Karpas-422 (cell line): ENCODE results near the gene CLDN24. TPM values are rescaled to one million over a fixed set of nuclear protein-coding genes. Genes with fewer than 3 reads are reported as not detected.

Experiments
- DNase-seq: peaks from one replicate; pipeline ENCODE4 v3.0.0-alpha.2; 2015
- H2AFZ ChIP-seq: fragments of 200-600 bp; sonication (generic); 2 replicates; pipeline ENCODE4 v1.6.1; 2014; ENCODE audit warnings: antibody characterized with exemption, low read length, mixed read lengths
- H3K27ac ChIP-seq: fragments of 200-600 bp; sonication (generic); 2 replicates; pipeline ENCODE4 v1.5.1; 2014; ENCODE audit warnings: mild to moderate bottlenecking, low read length, moderate library complexity
- H3K27me3 ChIP-seq: fragments of 200-600 bp; sonication (generic); 2 replicates; pipeline ENCODE4 v1.6.1; 2014; ENCODE audit warnings: low read length, mixed read lengths
- H3K36me3 ChIP-seq: fragments of 200-600 bp; sonication (generic); 2 replicates; pipeline ENCODE4 v1.6.1; 2014; ENCODE audit warnings: low read length, mixed read lengths; ENCODE audit not compliant: insufficient read depth
- H3K4me1 ChIP-seq: fragments of 200-600 bp; sonication (generic); 2 replicates; pipeline ENCODE4 v1.6.1; 2014; ENCODE audit warnings: mild to moderate bottlenecking, low read length, mixed read lengths
- H3K4me2 ChIP-seq: fragments of 200-600 bp; sonication (generic); 2 replicates; pipeline ENCODE4 v1.6.1; 2014; ENCODE audit warnings: low read length, low read depth, mild to moderate bottlenecking; ENCODE audit not compliant: poor library complexity, severe bottlenecking
- H3K4me3 ChIP-seq: fragments of 200-600 bp; sonication (generic); 2 replicates; pipeline ENCODE4 v1.5.1; 2014; ENCODE audit warnings: mild to moderate bottlenecking, antibody characterized with exemption, low read length, mixed read lengths
- H3K79me2 ChIP-seq: fragments of 200-600 bp; sonication (generic); 2 replicates; pipeline ENCODE4 v1.6.1; 2014; ENCODE audit warnings: mild to moderate bottlenecking, low read length, mixed read lengths
- H3K9ac ChIP-seq: fragments of 200-600 bp; sonication (generic); 2 replicates; pipeline ENCODE4 v1.6.0; 2014; ENCODE audit warnings: low read length
- H3K9me2 ChIP-seq: fragments of 200-600 bp; sonication (generic), shearing (Covaris generic); replicated peaks from 2 replicates; pipeline ENCODE4 v1.6.0; 2014; ENCODE audit warnings: mild to moderate bottlenecking, low read length, moderate library complexity; ENCODE audit not compliant: insufficient read depth
- H3K9me3 ChIP-seq: fragments of 300-700, 200-600 bp; sonication (generic); 2 replicates; pipeline ENCODE4 v1.6.1; 2014; ENCODE audit warnings: low read length, mixed read lengths
- H4K20me1 ChIP-seq: fragments of 200-600 bp; sonication (generic); 2 replicates; pipeline ENCODE4 v1.6.1; 2014; ENCODE audit warnings: mild to moderate bottlenecking, antibody characterized with exemption, low read length, low read depth; ENCODE audit not compliant: insufficient read depth
- total RNA-seq: library from RNA; depleted of rRNA; stranded (reverse); fragments of >200 nt; shearing (Covaris generic); gene quantifications from 2 replicates; pipeline ENCODE4 v1.2.3, GENCODE V29; 2014; ENCODE audit warnings: low replicate concordance

Gene CLDN24
- total RNA-seq, 1 experiment from 2014 or later: not detected

- no peak for DNase-seq
These were observed 15.4 kb downstream of the CLDN24 start for GRCh38 chr4:183306811-183307210.

GRCh38 chr4:183304538-183304937, 17.7 kb downstream of the CLDN24 start:
- Histone ChIP-seq H3K4me1 (no peaks in the 10 kb centered on the region), H3K79me2 (no peaks in the 10 kb centered on the region), H3K36me3 (no peaks in the 10 kb centered on the region)

More at GRCh38 chr4:183306811-183307210, 15.4 kb downstream of the CLDN24 start:
- no peaks in the 10 kb centered on the region for H3K9me3 ChIP-seq
- H3K36me3 ChIP-seq: no peaks in the 10 kb centered on the region
- H3K27ac ChIP-seq: no peak overlapping the region
- no peaks in the 10 kb centered on the region for H3K9me2 ChIP-seq
- no peaks in the 10 kb centered on the region for H3K79me2 ChIP-seq
- no peak overlapping the region for H2AFZ ChIP-seq
- no peaks in the 10 kb centered on the region for H4K20me1 ChIP-seq
- H3K4me3 ChIP-seq: no peak overlapping the region
- H3K9ac ChIP-seq: no peak overlapping the region
- no peaks in the 10 kb centered on the region for H3K27me3 ChIP-seq
- H3K4me1 ChIP-seq: no peaks in the 10 kb centered on the region
- no peak overlapping the region for H3K4me2 ChIP-seq

GRCh38 chr4:183304067-183304466, 18.2 kb downstream of the CLDN24 start:
- no peak for DNase-seq
- Histone ChIP-seq H3K4me3 (no peak overlapping the region), H3K9me2 (no peaks in the 10 kb centered on the region), H4K20me1 (no peaks in the 10 kb centered on the region), H3K9ac (no peak overlapping the region), H2AFZ (no peak overlapping the region), H3K27ac (no peak overlapping the region), H3K36me3 (no peaks in the 10 kb centered on the region), H3K4me1 (no peaks in the 10 kb centered on the region), H3K9me3 (no peaks in the 10 kb centered on the region), H3K4me2 (no peak overlapping the region), H3K27me3 (no peaks in the 10 kb centered on the region), H3K79me2 (no peaks in the 10 kb centered on the region)

More at GRCh38 chr4:183304538-183304937, 17.7 kb downstream of the CLDN24 start:
- Histone ChIP-seq H2AFZ (no peak overlapping the region), H3K9ac (no peak overlapping the region), H3K27ac (no peak overlapping the region), H3K4me3 (no peak overlapping the region), H4K20me1 (no peaks in the 10 kb centered on the region), H3K9me3 (no peaks in the 10 kb centered on the region), H3K27me3 (no peaks in the 10 kb centered on the region), H3K9me2 (no peaks in the 10 kb centered on the region), H3K4me2 (no peak overlapping the region)
- DNase-seq: no peak

GRCh38 chr4:183303301-183303700, 18.9 kb downstream of the CLDN24 start:
- no peak overlapping the region for H3K4me3 ChIP-seq
- H3K79me2 ChIP-seq: no peaks in the 10 kb centered on the region
- H2AFZ ChIP-seq: no peak overlapping the region
- no peaks in the 10 kb centered on the region for H3K4me1 ChIP-seq
- H3K27ac ChIP-seq: no peak overlapping the region
- DNase-seq: no peak
- H4K20me1 ChIP-seq: no peaks in the 10 kb centered on the region
- no peaks in the 10 kb centered on the region for H3K27me3 ChIP-seq
- no peaks in the 10 kb centered on the region for H3K9me2 ChIP-seq
- no peaks in the 10 kb centered on the region for H3K9me3 ChIP-seq
- no peak overlapping the region for H3K4me2 ChIP-seq
- no peak overlapping the region for H3K9ac ChIP-seq
- H3K36me3 ChIP-seq: no peaks in the 10 kb centered on the region

- H3K36me3 ChIP-seq: no peaks in the 10 kb centered on the region
- no peak for DNase-seq
- H3K9me2 ChIP-seq: no peaks in the 10 kb centered on the region
- no peaks in the 10 kb centered on the region for H3K4me1 ChIP-seq
- no peak overlapping the region for H3K9ac ChIP-seq
- H3K4me2 ChIP-seq: no peak overlapping the region
- no peak overlapping the region for H3K27ac ChIP-seq
- no peak overlapping the region for H2AFZ ChIP-seq
- no peaks in the 10 kb centered on the region for H4K20me1 ChIP-seq
- H3K27me3 ChIP-seq: no peaks in the 10 kb centered on the region
- H3K4me3 ChIP-seq: no peak overlapping the region
- H3K79me2 ChIP-seq: no peaks in the 10 kb centered on the region
- H3K9me3 ChIP-seq: no peaks in the 10 kb centered on the region
These were observed 21.6 kb downstream of the CLDN24 start for GRCh38 chr4:183300655-183301054.

- Histone ChIP-seq H3K36me3 (no peaks in the 10 kb centered on the region), H2AFZ (no peak overlapping the region), H3K4me1 (no peaks in the 10 kb centered on the region), H3K27me3 (no peaks in the 10 kb centered on the region), H4K20me1 (no peaks in the 10 kb centered on the region), H3K4me2 (no peak overlapping the region), H3K79me2 (no peaks in the 10 kb centered on the region), H3K9me3 (no peaks in the 10 kb centered on the region), H3K27ac (no peak overlapping the region), H3K9me2 (no peaks in the 10 kb centered on the region), H3K4me3 (no peak overlapping the region), H3K9ac (no peak overlapping the region)
- no peak for DNase-seq
These were observed 22.2 kb downstream of the CLDN24 start for GRCh38 chr4:183300070-183300469.

GRCh38 chr4:183299464-183299863, 22.8 kb downstream of the CLDN24 start:
- Histone ChIP-seq H3K4me3 (no peak overlapping the region), H3K4me1 (no peaks in the 10 kb centered on the region), H3K9me2 (no peaks in the 10 kb centered on the region), H3K9me3 (no peaks in the 10 kb centered on the region), H4K20me1 (no peaks in the 10 kb centered on the region), H3K36me3 (no peaks in the 10 kb centered on the region), H3K27ac (no peak overlapping the region), H3K27me3 (no peaks in the 10 kb centered on the region), H2AFZ (no peak overlapping the region), H3K79me2 (no peaks in the 10 kb centered on the region), H3K9ac (no peak overlapping the region), H3K4me2 (no peak overlapping the region)
- DNase-seq: no peak

- no peak overlapping the region for H2AFZ ChIP-seq
- no peaks in the 10 kb centered on the region for H3K79me2 ChIP-seq
- H3K36me3 ChIP-seq: no peaks in the 10 kb centered on the region
- no peaks in the 10 kb centered on the region for H3K27me3 ChIP-seq
- DNase-seq: no peak
- H3K4me3 ChIP-seq: no peak overlapping the region
- no peaks in the 10 kb centered on the region for H4K20me1 ChIP-seq
- H3K27ac ChIP-seq: no peak overlapping the region
- no peaks in the 10 kb centered on the region for H3K9me2 ChIP-seq
- no peaks in the 10 kb centered on the region for H3K9me3 ChIP-seq
- H3K9ac ChIP-seq: no peak overlapping the region
- H3K4me1 ChIP-seq: no peaks in the 10 kb centered on the region
- no peak overlapping the region for H3K4me2 ChIP-seq
These were observed 24.6 kb downstream of the CLDN24 start for GRCh38 chr4:183297675-183298074.

- Histone ChIP-seq H3K4me1 (no peaks in the 10 kb centered on the region), H3K9me3 (no peaks in the 10 kb centered on the region), H3K27me3 (no peaks in the 10 kb centered on the region), H2AFZ (no peak overlapping the region), H3K4me2 (no peak overlapping the region), H3K9ac (no peak overlapping the region), H3K27ac (no peak overlapping the region), H3K79me2 (no peaks in the 10 kb centered on the region), H3K9me2 (no peaks in the 10 kb centered on the region), H4K20me1 (no peaks in the 10 kb centered on the region), H3K36me3 (no peaks in the 10 kb centered on the region), H3K4me3 (no peak overlapping the region)
- no peak for DNase-seq
These were observed 26.5 kb downstream of the CLDN24 start for GRCh38 chr4:183295711-183296110.
